H1 (cell line): ENCODE data around the gene OR13C4. TPM values are rescaled to one million over a fixed set of nuclear protein-coding genes. Genes with fewer than 3 reads are reported as not detected.

Experiments used
- CTCF ChIA-PET: fragments of 300-600 bp; sonication (Branson Sonifier 250); formaldehyde crosslinking; loops from one replicate; lab custom pipeline; 2021; ENCODE audit not compliant: partially characterized antibody; lab: Charles Lee
- POLR2A ChIA-PET: fragments of 300-600 bp; sonication (Branson Sonifier 250); formaldehyde crosslinking; loops from one replicate; lab custom pipeline; 2021; ENCODE audit warnings: inconsistent platforms; ENCODE audit not compliant: partially characterized antibody; lab: Charles Lee
- DNase-seq, 2 experiments: peaks; one replicate each; pipeline versions ENCODE4 v3.0.0 to v3.0.0-alpha.2; 2010 to 2022; ENCODE audit warnings: low spot score in 2 of 2, low read depth in 1 of 2, mixed read lengths in 1 of 2
- FAIRE-seq: peaks from 2 replicates; lab custom pipeline; 2011; peaks lifted over from hg19 to GRCh38; lab: Jason Lieb, UNC
- H2AFZ ChIP-seq: 2 replicates; pipeline ENCODE4 v1.8.1; 2012; ENCODE audit warnings: low read length, inconsistent platforms
- H2AK5ac ChIP-seq: 2 replicates; pipeline ENCODE4 v1.6.1; 2013; ENCODE audit warnings: low read depth, low read length
- H2BK120ac ChIP-seq: replicated peaks from 2 replicates; pipeline ENCODE3; 2013; ENCODE audit warnings: low read depth, low read length, inconsistent platforms
- H2BK12ac ChIP-seq: 2 replicates; pipeline ENCODE4 v1.6.1; 2013; ENCODE audit warnings: low read depth, low read length
- H2BK15ac ChIP-seq: 2 replicates; pipeline ENCODE4 v1.6.1; 2013; ENCODE audit warnings: low read length
- H2BK20ac ChIP-seq: 2 replicates; pipeline ENCODE4 v1.6.1; 2013; ENCODE audit warnings: low read length
- H2BK5ac ChIP-seq: 2 replicates; pipeline ENCODE4 v1.6.1; 2013; ENCODE audit warnings: low read depth, low read length
- H3K14ac ChIP-seq: 2 replicates; pipeline ENCODE4 v1.6.1; 2013; ENCODE audit warnings: inconsistent platforms; ENCODE audit not compliant: insufficient read length
- H3K18ac ChIP-seq: 2 replicates; pipeline ENCODE4 v1.6.1; 2013; ENCODE audit warnings: low read length; ENCODE audit errors: extremely low read depth
- H3K23ac ChIP-seq: 2 replicates; pipeline ENCODE4 v1.6.1; 2013; ENCODE audit warnings: inconsistent platforms; ENCODE audit not compliant: insufficient read length
- H3K23me2 ChIP-seq: 2 replicates; pipeline ENCODE4 v1.6.1; 2013; ENCODE audit warnings: low read depth, low read length
- H3K27ac ChIP-seq: 2 replicates; pipeline ENCODE4 v1.6.1; 2011; ENCODE audit warnings: low read depth, low read length, inconsistent platforms
- H3K27me3 ChIP-seq, 4 experiments: replicated peaks in 1 of 4; 1 replicate in 1 of 4; 2 replicates in 3 of 4; pipeline versions ENCODE4 v1.6.1 to v1.8.1; 2011 to 2013; ENCODE audit warnings: low read length in 3 of 4, mild to moderate bottlenecking in 3 of 4, inconsistent platforms in 2 of 4, mixed read lengths in 2 of 4, moderate library complexity in 1 of 4; ENCODE audit not compliant: control insufficient read depth in 3 of 4, insufficient read depth in 3 of 4; ENCODE audit errors: extremely low read depth in 1 of 4
- H3K36me3 ChIP-seq, 4 experiments: 2 replicates each; pipeline versions ENCODE4 v1.6.1 to v1.8.1; 2011 to 2013; ENCODE audit warnings: mild to moderate bottlenecking in 4 of 4, low read length in 3 of 4, moderate library complexity in 2 of 4, control low read depth in 1 of 4, inconsistent platforms in 1 of 4; ENCODE audit not compliant: insufficient read depth in 4 of 4, control insufficient read depth in 2 of 4
- H3K4ac ChIP-seq: replicated peaks from 2 replicates; pipeline ENCODE3; 2013; ENCODE audit warnings: low read length, low read depth, mixed read lengths, inconsistent platforms; ENCODE audit not compliant: insufficient read length
- H3K4me1 ChIP-seq, 4 experiments: replicated peaks in 1 of 4; 1 replicate in 1 of 4; 2 replicates in 3 of 4; pipeline versions ENCODE4 v1.6.1 to v1.8.1; 2011 to 2013; ENCODE audit warnings: low read length in 3 of 4, inconsistent platforms in 2 of 4, mixed read lengths in 1 of 4; ENCODE audit not compliant: insufficient read depth in 4 of 4, control insufficient read depth in 3 of 4
- H3K4me2 ChIP-seq, 2 experiments: 2 replicates each; pipeline versions ENCODE4 v1.6.1 to v1.8.1; 2011 to 2013; ENCODE audit warnings: low read depth in 2 of 2, low read length in 2 of 2, control low read depth in 1 of 2, inconsistent platforms in 1 of 2, mild to moderate bottlenecking in 1 of 2; ENCODE audit not compliant: insufficient read depth in 1 of 2
- H3K4me3 ChIP-seq, 4 experiments: fragments of 200-600, 300-600 bp in 1 of 4; sonication (generic), shearing (Covaris generic), sonication (Bioruptor Twin) in 1 of 4; 2 replicates each; pipeline versions ENCODE4 v1.5.1 to v1.8.1; 2011 to 2016; ENCODE audit warnings: low read length in 4 of 4, low read depth in 3 of 4, control low read depth in 2 of 4, inconsistent platforms in 2 of 4, mild to moderate bottlenecking in 2 of 4, mixed read lengths in 1 of 4, moderate library complexity in 1 of 4; ENCODE audit not compliant: insufficient read depth in 2 of 4; ENCODE audit errors: extremely low read depth in 1 of 4
- H3K56ac ChIP-seq: replicated peaks from 2 replicates; pipeline ENCODE3; 2013; ENCODE audit warnings: low read depth, mild to moderate bottlenecking, mixed read lengths, low read length, inconsistent platforms; ENCODE audit not compliant: insufficient read length
- H3K79me1 ChIP-seq: 2 replicates; pipeline ENCODE4 v1.6.1; 2013; ENCODE audit warnings: low read depth, low read length, control low read depth
- H3K79me2 ChIP-seq, 2 experiments: 2 replicates each; pipeline versions ENCODE4 v1.6.1 to v1.8.1; 2012 to 2013; ENCODE audit warnings: low read length in 2 of 2, mild to moderate bottlenecking in 2 of 2, inconsistent platforms in 1 of 2; ENCODE audit not compliant: insufficient read depth in 2 of 2, control insufficient read depth in 1 of 2
- H3K9ac ChIP-seq, 4 experiments: replicated peaks in 1 of 4; 1 replicate in 1 of 4; 2 replicates in 3 of 4; pipeline versions ENCODE4 v1.6.1 to v1.8.1; 2011 to 2013; ENCODE audit warnings: low read depth in 3 of 4, low read length in 3 of 4, control low read depth in 2 of 4, mild to moderate bottlenecking in 2 of 4, moderate library complexity in 2 of 4, inconsistent platforms in 1 of 4; ENCODE audit errors: extremely low read depth in 1 of 4
- H3K9me3 ChIP-seq, 2 experiments: 2 replicates each; pipeline versions ENCODE4 v1.6.1 to v1.8.1; 2012 to 2013; ENCODE audit warnings: mild to moderate bottlenecking in 2 of 2, moderate library complexity in 2 of 2, control low read depth in 1 of 2, inconsistent platforms in 1 of 2, low read depth in 1 of 2, low read length in 1 of 2, mixed read lengths in 1 of 2; ENCODE audit not compliant: insufficient read depth in 2 of 2
- H4K20me1 ChIP-seq, 2 experiments: replicated peaks in 1 of 2; 2 replicates each; pipeline versions ENCODE3 to v1.8.1; 2011 to 2013; ENCODE audit warnings: inconsistent platforms in 2 of 2, low read length in 2 of 2, mild to moderate bottlenecking in 1 of 2; ENCODE audit not compliant: insufficient read depth in 2 of 2, control insufficient read depth in 1 of 2
- H4K5ac ChIP-seq: 2 replicates; pipeline ENCODE4 v1.6.1; 2013; ENCODE audit warnings: low read length, low read depth, mixed read lengths, inconsistent platforms; ENCODE audit not compliant: insufficient read length
- H4K8ac ChIP-seq: 2 replicates; pipeline ENCODE4 v1.8.0; 2013; ENCODE audit warnings: mild to moderate bottlenecking, moderate library complexity, low read length, inconsistent platforms; ENCODE audit not compliant: insufficient read depth; ENCODE audit errors: extremely low read depth
- H4K91ac ChIP-seq: replicated peaks from 2 replicates; pipeline ENCODE3; 2013; ENCODE audit warnings: low read length, mixed read lengths, inconsistent platforms; ENCODE audit not compliant: insufficient read length
- BRCA1 ChIP-seq: IDR thresholded peaks from 2 replicates; pipeline ENCODE4 v1.6.1; 2012; ENCODE audit warnings: low read depth, low read length, improper control_type of control experiment
- TEAD4 ChIP-seq: IDR thresholded peaks from 2 replicates; pipeline ENCODE4 v1.6.1; 2012; ENCODE audit warnings: low read depth, low read length, inconsistent platforms, mixed read lengths
- WGBS, 2 experiments: shearing (Covaris generic) in 1 of 2; methylation state at CpG; one replicate each; pipeline versions ENCODE4 v1.1.6 to v1.1.7; 2013 to 2015; ENCODE audit warnings: low lambda C conversion rate in 2 of 2, mixed read lengths in 2 of 2, inconsistent platforms in 1 of 2, low coverage in 1 of 2, missing lambda C conversion rate in 1 of 2; ENCODE audit not compliant: insufficient replicate concordance in 2 of 2, insufficient coverage in 1 of 2, insufficient read length in 1 of 2; ENCODE audit errors: extremely low coverage in 1 of 2, missing lambda C conversion rate in 1 of 2; 5-methylcytosine and 5-hydroxymethylcytosine counted together
- polyA plus RNA-seq, 7 experiments: library from polyadenylated mRNA; depleted of rRNA in 3 of 7; stranded (reverse) in 5 of 7; unstranded in 2 of 7; fragments of >200 nt in 5 of 7; fragments of 200-250 nt in 2 of 7; gene quantifications; 1 replicate in 5 of 7; 2 replicates in 1 of 7; 4 replicates in 1 of 7; pipeline versions ENCODE4 v1.2.1 to v1.2.3, GENCODE V29; 2011 to 2013; ENCODE audit warnings: missing spikeins in 2 of 7, mixed read lengths in 2 of 7
- total RNA-seq: library from RNA; stranded (reverse); fragmentation: NEBNext Ultra II Directional; extraction: Animal tissue kit (Norgen Biotek cat#: 25700); gene quantifications from 2 replicates; pipeline ENCODE4 v1.2.1, GENCODE V29; 2021

OR13C4 gene
- total and polyA plus RNA-seq, 2 of the 8 experiments (the other 6 are each of a cell fraction or from before 2014, with no cell fraction given): not detected

GRCh38 chr9:104482921-104483570 lies 44.0 kb downstream of the OR13C4 start:
- H3K4me2 ChIP-seq: no peak overlapping the region
- no peak overlapping the region for H3K4me3 ChIP-seq
- H3K79me1 ChIP-seq: no peaks in the 10 kb centered on the region
- H4K8ac ChIP-seq: no peak overlapping the region
- no peaks in the 10 kb centered on the region for H3K27me3 ChIP-seq
- no peak overlapping the region for H2BK15ac ChIP-seq
- no peak overlapping the region for H4K91ac ChIP-seq
- no peak for FAIRE-seq
- ChIA-PET POLR2A (no interaction called here), CTCF (interaction anchor here (0.7 kb wide), 1 partner anchor 548 kb away, joined by 3 read pairs; no protein-coding TSS in a partner anchor)
- no peak overlapping the region for H3K18ac ChIP-seq
- no peak overlapping the region for H3K23ac ChIP-seq
- H2BK20ac ChIP-seq: no peak overlapping the region
- TF ChIP-seq TEAD4 (no peak), BRCA1 (no peak)
- TF ChIP-seq, all 59 proteins: peak for 0
- no peak overlapping the region for H3K56ac ChIP-seq
- no peaks in the 10 kb centered on the region for H3K36me3 ChIP-seq
- no peaks in the 10 kb centered on the region for H3K4me1 ChIP-seq
- 92% methylated on average over 5 of the region's 5 CpGs; no CpG with 5 or more reads in 1 of the 2 experiments for WGBS, 2 experiments
- no peak overlapping the region for H4K5ac ChIP-seq
- H3K9me3 ChIP-seq: no peaks in the 10 kb centered on the region
- H2BK120ac ChIP-seq: no peak overlapping the region
- no peak overlapping the region for H2AK5ac ChIP-seq
- no peak overlapping the region for H2AFZ ChIP-seq
- H3K14ac ChIP-seq: no peak overlapping the region
- H3K23me2 ChIP-seq: no peaks in the 10 kb centered on the region
- no peak for DNase-seq
- H3K4ac ChIP-seq: no peak overlapping the region
- H3K9ac ChIP-seq: no peak overlapping the region
- no peak overlapping the region for H2BK5ac ChIP-seq
- H3K79me2 ChIP-seq: no peaks in the 10 kb centered on the region
- no peak overlapping the region for H3K27ac ChIP-seq
- H4K20me1 ChIP-seq: no peaks in the 10 kb centered on the region
- H2BK12ac ChIP-seq: no peak overlapping the region

Other genes with a start within 250 kb of the OR13C4 start
- not detected in 2 replicates for gene OR13F1, start 22.9 kb downstream of the OR13C4 start, total RNA-seq
- gene OR13F1, start 22.9 kb downstream of the OR13C4 start, polyA plus RNA-seq (2011; rRNA removed): not detected in 2 replicates
- gene OR13C3, start 9.6 kb upstream of the OR13C4 start, total RNA-seq: not detected in 2 replicates
- 0.06 TPM in 1 of 2 replicates, not detected in the other for gene OR13C3, start 9.6 kb upstream of the OR13C4 start, polyA plus RNA-seq (2011; rRNA removed)
- not detected in 2 replicates for gene OR13C8, start 42.0 kb upstream of the OR13C4 start, total RNA-seq
- gene OR13C8, start 42.0 kb upstream of the OR13C4 start, polyA plus RNA-seq (2011; rRNA removed): not detected in 2 replicates
- gene OR13C5, start 72.2 kb upstream of the OR13C4 start, total RNA-seq: not detected in 2 replicates
- gene OR13C5, start 72.2 kb upstream of the OR13C4 start, polyA plus RNA-seq (2011; rRNA removed): not detected in 2 replicates
- gene OR13C2, start 78.4 kb upstream of the OR13C4 start, total RNA-seq: not detected in 2 replicates
- not detected in 2 replicates for gene OR13C2, start 78.4 kb upstream of the OR13C4 start, polyA plus RNA-seq (2011; rRNA removed)
- not detected in 2 replicates for gene OR13C9, start 91.0 kb upstream of the OR13C4 start, total RNA-seq
- gene OR13C9, start 91.0 kb upstream of the OR13C4 start, polyA plus RNA-seq (2011; rRNA removed): not detected in 2 replicates
- not detected in 2 replicates for gene OR13D1, start 167.3 kb upstream of the OR13C4 start, total RNA-seq
- gene OR13D1, start 167.3 kb upstream of the OR13C4 start, polyA plus RNA-seq (2011; rRNA removed): not detected in 2 replicates
- gene NIPSNAP3A, start 220.5 kb upstream of the OR13C4 start, total RNA-seq: 6.9 and 9.3 TPM in 2 replicates
- 4.3 and 9.4 TPM in 2 replicates for gene NIPSNAP3A, start 220.5 kb upstream of the OR13C4 start, polyA plus RNA-seq (2011; rRNA removed)
- 0.29 and 0.34 TPM in 2 replicates for gene NIPSNAP3B, start 236.9 kb upstream of the OR13C4 start, total RNA-seq
- 0.14 and 0.20 TPM in 2 replicates for gene NIPSNAP3B, start 236.9 kb upstream of the OR13C4 start, polyA plus RNA-seq (2011; rRNA removed)